GM10266 (cell line): ENCODE results near the gene HHAT.

Experiments used
- DNase-seq: peaks from one replicate; pipeline ENCODE4 v3.0.0; 2012; ENCODE audit errors: extremely low spot score
- TF ChIP-seq, protein P1 (sequence below): IDR thresholded peaks from 2 replicates; pipeline ENCODE4 v1.5.1; 2012; ENCODE audit warnings: mild to moderate bottlenecking, low read depth; ENCODE audit not compliant: control insufficient read depth, insufficient read depth; ENCODE audit errors: missing control alignments

HHAT gene

DNA sequence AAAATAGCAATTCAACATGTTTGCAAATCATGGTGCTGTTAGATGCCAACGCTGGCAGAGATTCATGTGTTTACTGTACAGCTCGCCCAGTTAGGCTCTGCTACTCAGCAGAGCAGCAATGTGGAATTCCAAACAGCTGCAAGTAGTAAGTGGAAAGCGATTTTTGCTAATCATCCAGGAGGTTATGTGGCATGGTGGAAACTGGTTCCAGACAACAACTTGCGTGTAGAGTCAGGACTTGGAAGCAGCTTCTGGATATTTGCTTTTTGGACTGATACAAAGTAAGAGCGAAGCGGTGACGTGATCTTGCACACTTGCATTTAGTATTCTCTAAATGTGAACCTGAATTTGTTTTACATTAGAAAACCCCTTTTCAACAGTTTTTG is 27.1 kb upstream of the HHAT start:
- TF ChIP-seq, protein P1, sequence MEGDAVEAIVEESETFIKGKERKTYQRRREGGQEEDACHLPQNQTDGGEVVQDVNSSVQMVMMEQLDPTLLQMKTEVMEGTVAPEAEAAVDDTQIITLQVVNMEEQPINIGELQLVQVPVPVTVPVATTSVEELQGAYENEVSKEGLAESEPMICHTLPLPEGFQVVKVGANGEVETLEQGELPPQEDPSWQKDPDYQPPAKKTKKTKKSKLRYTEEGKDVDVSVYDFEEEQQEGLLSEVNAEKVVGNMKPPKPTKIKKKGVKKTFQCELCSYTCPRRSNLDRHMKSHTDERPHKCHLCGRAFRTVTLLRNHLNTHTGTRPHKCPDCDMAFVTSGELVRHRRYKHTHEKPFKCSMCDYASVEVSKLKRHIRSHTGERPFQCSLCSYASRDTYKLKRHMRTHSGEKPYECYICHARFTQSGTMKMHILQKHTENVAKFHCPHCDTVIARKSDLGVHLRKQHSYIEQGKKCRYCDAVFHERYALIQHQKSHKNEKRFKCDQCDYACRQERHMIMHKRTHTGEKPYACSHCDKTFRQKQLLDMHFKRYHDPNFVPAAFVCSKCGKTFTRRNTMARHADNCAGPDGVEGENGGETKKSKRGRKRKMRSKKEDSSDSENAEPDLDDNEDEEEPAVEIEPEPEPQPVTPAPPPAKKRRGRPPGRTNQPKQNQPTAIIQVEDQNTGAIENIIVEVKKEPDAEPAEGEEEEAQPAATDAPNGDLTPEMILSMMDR = no peak
- DNase-seq = no peak

DNA sequence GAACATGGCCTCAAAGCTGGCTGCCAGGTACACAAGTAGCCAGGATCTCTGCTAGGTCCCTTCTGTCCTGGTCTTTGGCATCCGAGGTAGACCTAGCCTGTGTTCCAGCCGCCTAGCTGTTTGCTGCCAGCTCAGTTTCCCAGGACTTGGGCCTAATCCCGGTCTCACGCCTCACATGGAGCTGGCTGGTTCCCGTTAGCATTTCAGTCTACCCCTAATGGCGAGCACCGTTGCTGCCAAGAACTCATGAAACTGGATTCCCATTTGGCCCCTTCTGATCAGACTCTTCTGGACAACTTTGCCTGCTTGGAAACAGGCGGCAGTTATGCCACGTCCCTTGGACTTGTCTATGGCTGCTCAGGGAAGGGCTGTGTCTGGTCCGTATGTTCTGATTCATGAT is 26.2 kb upstream of the HHAT start:
- TF ChIP-seq, protein P1 = no peak
- no peak for DNase-seq

DNA sequence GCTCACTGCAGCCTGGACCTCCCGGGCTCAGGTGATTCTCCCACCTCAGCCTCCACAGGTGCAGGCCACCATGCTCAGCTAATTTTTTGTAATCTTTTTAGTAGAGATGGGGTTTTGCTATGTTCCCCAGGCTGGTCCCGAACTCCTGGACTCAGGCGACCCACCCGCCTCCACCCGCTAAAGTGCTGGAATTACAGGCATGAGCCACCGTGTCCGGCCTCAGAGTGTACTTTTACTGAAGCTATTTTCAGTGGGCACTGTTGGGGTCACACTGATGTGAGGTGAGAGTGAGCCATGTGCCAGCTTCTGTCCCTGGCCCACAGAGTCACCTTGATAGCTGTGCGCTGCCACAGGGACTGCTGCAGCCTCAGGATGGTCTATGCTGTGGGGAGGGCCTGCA is 25.3 kb upstream of the HHAT start:
- no peak for DNase-seq
- TF ChIP-seq, protein P1 = no peak

DNA sequence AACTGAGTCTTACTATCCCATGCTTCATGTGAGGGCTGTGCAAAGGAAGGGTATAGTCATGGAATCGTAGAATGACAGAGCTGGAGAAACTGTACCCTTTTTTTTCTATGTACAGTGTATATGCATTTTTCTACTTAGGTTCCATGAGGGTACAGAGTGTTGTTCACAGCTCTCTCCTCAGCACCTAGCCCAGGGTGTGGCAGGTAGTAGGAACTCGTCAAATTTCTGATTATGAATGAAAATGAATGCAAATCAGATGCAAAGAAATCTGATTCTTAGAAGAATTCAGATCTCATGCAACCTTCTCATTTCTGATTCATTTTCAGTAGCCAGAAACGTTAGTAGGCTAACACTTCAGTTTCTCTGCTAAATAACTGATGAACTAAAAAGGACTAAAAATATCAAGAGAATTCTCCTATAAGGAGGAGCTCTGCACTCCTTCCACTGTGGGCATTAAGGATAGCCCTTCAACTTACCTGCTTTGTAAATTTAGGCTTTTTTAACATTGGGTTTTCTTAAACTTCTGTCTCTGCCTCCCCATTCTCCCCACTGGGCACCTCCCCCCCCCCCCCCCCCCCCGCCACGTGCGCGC is 18.0 kb upstream of the HHAT start:
- TF ChIP-seq, protein P1 = no peak
- no peak for DNase-seq

DNA sequence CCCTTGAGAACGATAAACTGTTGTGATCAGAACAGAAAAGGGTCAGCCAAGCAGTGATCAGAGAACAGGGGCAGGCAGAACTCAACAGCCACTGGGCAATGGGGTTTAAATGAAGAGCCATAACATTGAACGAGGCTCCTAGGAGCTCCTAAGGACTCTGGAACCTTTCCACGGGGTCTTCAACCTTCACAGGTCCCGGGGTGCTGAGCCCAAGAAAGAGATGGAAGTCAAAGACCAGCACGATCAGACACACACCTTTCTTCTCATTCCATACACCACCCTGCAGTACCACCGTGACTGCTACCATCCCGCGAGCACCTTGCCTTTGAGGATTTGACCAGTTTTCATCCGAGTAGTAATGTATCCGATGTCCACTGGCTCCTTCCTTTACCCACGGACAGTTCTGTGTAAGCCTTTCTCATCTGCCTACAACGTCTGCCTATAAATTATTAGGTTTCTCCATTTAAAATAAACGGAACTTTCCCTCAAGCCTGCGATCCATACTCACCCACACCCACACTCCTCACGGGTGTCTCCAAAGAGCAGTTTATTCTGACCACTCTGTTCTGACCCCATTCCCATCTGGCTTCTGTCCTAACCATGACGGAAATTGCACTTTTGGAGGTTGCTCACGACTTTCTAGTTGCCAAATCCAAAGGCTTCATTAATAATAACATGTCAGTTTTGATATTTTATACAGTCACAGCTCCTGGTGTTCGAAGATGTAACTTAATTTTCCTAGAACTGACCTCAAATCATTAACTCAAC is 16.8 kb upstream of the HHAT start:
- TF ChIP-seq, protein P1 = no peak
- no peak for DNase-seq

DNA sequence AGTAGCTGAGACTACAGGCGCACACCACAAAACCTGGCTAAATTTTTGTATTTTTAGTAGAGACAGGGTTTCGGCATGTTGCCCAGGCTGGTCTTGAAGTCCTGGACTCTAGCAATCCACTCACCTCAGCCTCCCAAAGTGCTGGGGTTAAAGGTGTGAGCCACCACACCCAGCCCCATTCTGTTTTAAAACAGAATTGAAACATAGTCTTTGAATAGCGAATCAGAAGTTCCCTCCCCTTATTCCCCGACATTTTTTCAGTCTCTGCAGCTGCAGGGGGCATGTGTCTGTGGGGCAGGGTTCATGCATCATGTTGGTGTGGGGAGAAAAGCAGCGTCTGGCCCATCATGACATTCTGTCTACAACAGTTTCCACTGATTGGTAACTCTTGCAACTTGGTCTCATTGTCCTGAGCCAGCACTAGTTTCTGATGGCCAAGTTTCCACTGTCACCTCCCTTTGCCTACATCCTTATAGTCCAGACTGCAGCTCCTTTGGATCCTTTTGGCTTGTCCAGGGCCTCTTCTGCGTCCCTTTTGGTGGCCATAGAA is 15.6 kb upstream of the HHAT start:
- DNase-seq = no peak
- TF ChIP-seq, protein P1 = no peak

DNA sequence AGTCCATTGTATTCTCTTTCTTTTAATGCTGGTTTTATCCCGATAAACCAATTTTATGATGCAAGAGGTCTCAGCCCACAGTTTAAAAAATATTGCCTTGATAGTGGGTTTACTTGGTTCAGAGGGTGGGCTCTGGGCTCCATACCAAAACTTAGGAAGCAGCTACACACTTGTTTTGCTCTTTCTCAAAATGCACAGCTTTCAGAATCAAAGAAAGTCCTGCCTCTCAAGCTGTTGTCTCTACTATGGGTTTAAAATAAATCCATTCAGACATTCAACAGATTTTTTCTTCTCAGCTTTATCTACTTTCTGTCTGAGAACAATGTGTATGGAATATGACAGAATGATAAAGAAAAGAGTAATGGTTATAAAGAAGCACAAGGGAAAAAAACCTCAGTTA is 14.8 kb upstream of the HHAT start:
- TF ChIP-seq, protein P1 = no peak
- DNase-seq = no peak
